K562 (cell line): Measurements from ENCODE around the gene MOB4. TPM values are rescaled to one million over a fixed set of nuclear protein-coding genes. Genes with fewer than 3 reads are reported as not detected.

Experiments
- ATAC-seq: fragments of 200-7000 bp; cut with Tn5 transposase; 3 replicates; pipeline ENCODE4 v1.9.1; 2020; ENCODE audit warnings: moderate library complexity
- BruUV-seq: library from RNA; stranded (reverse); fragments of 400-500 nt; replicated peaks from 2 replicates; lab custom pipeline; 2021; lab: Mats Ljungman, UMichigan
- CTCF ChIA-PET: fragments of 300-600 bp; formaldehyde crosslinking; extraction: SDS; loops from one replicate; lab custom pipeline; 2021; ENCODE audit warnings: low intra/inter-chr PET ratio; lab: Yijun Ruan, JAX
- POLR2A ChIA-PET: fragments of 300-600, 350-650 bp; sonication (Branson Sonifier 250); formaldehyde crosslinking; extraction: SDS; loops from one replicate; lab custom pipeline; 2021; ENCODE audit warnings: antibody characterized with exemption, inconsistent platforms; lab: Yijun Ruan, JAX
- DNase-seq, 4 experiments: peaks; one replicate each; pipeline versions ENCODE4 v3.0.0 to v3.0.0-alpha.2; 2011 to 2018; ENCODE audit warnings: low spot score in 3 of 4, mixed read lengths in 3 of 4; ENCODE audit errors: extremely low read depth in 1 of 4
- FAIRE-seq: peaks from 2 replicates; lab custom pipeline; 2011; peaks lifted over from hg19 to GRCh38; lab: Jason Lieb, UNC
- H2AFZ ChIP-seq: 2 replicates; pipeline ENCODE4 v1.6.0; 2011; ENCODE audit warnings: low read depth, low read length, control low read depth, inconsistent platforms
- H3K27ac ChIP-seq: fragments of 200-600 bp; 3 replicates; pipeline ENCODE4 v1.8.0; 2011; ENCODE audit warnings: low read depth, mild to moderate bottlenecking, control low read depth, inconsistent platforms, low read length, moderate library complexity, mixed read lengths; ENCODE audit errors: extremely low read depth
- H3K27me3 ChIP-seq, 2 experiments: fragments of 300-600 bp in 1 of 2; 2 replicates in 1 of 2; 3 replicates in 1 of 2; pipeline versions ENCODE4 v1.6.0 to v1.8.0; 2011; ENCODE audit warnings: inconsistent platforms in 2 of 2, low read length in 2 of 2, mild to moderate bottlenecking in 1 of 2, mixed read lengths in 1 of 2, moderate library complexity in 1 of 2; ENCODE audit not compliant: control insufficient read depth in 2 of 2, insufficient read depth in 2 of 2
- H3K36me3 ChIP-seq: fragments of 300-600 bp; 3 replicates; pipeline ENCODE4 v1.8.0; 2011; ENCODE audit warnings: mild to moderate bottlenecking, low read length, inconsistent platforms; ENCODE audit not compliant: control insufficient read depth, insufficient read depth
- H3K4me1 ChIP-seq, 2 experiments: fragments of 200-600 bp in 1 of 2; replicated peaks in 1 of 2; 2 replicates in 1 of 2; 3 replicates in 1 of 2; pipeline versions ENCODE4 v1.5.1 to v1.8.0; 2011; ENCODE audit warnings: inconsistent platforms in 2 of 2, low read length in 2 of 2, mild to moderate bottlenecking in 1 of 2, mixed read lengths in 1 of 2, moderate library complexity in 1 of 2; ENCODE audit not compliant: control insufficient read depth in 2 of 2, insufficient read depth in 2 of 2
- H3K4me2 ChIP-seq: 2 replicates; pipeline ENCODE4 v1.6.1; 2011; ENCODE audit warnings: low read length, control low read depth, inconsistent platforms, mixed read lengths; ENCODE audit not compliant: insufficient read depth
- H3K4me3 ChIP-seq: fragments of 200-600 bp; sonication (generic), shearing (Covaris generic); 2 replicates; pipeline ENCODE4 v1.5.1; 2016; ENCODE audit warnings: control low read depth, inconsistent platforms
- H3K79me2 ChIP-seq: fragments of 200-600 bp; 3 replicates; pipeline ENCODE4 v1.8.0; 2011; ENCODE audit warnings: low read length, inconsistent platforms; ENCODE audit not compliant: control insufficient read depth, insufficient read depth
- H3K9ac ChIP-seq, 2 experiments: 2 replicates each; pipeline versions ENCODE4 v1.6.0 to v1.6.1; 2011; ENCODE audit warnings: low read depth in 2 of 2, low read length in 2 of 2, control low read depth in 1 of 2, inconsistent platforms in 1 of 2, mild to moderate bottlenecking in 1 of 2, mixed read lengths in 1 of 2; ENCODE audit not compliant: insufficient read depth in 1 of 2
- H3K9me1 ChIP-seq: one replicate; pipeline ENCODE4 v1.6.0; 2011; ENCODE audit warnings: inconsistent platforms, mild to moderate bottlenecking, low read length, moderate library complexity; ENCODE audit not compliant: control insufficient read depth, insufficient read depth
- H3K9me3 ChIP-seq: replicated peaks from 2 replicates; pipeline ENCODE4 v1.5.1; 2011; ENCODE audit warnings: low read depth, low read length, inconsistent platforms; ENCODE audit not compliant: control insufficient read depth, insufficient read depth
- H4K20me1 ChIP-seq: replicated peaks from 2 replicates; pipeline ENCODE4 v1.6.1; 2011; ENCODE audit warnings: low read length, inconsistent platforms, mixed read lengths; ENCODE audit not compliant: control insufficient read depth, insufficient read depth
- CREB3 ChIP-seq: fragments of 450-650 bp; conservative IDR thresholded peaks from 2 replicates; pipeline ENCODE4 v1.6.1; 2016; ENCODE audit warnings: missing genetic modification characterization, low read depth, mild to moderate bottlenecking, missing compliant biosample characterization, moderate library complexity
- FOXK1 ChIP-seq: sonication (generic); formaldehyde crosslinking; IDR thresholded peaks from 2 replicates; pipeline ENCODE4 v1.8.0; 2022; ENCODE audit warnings: missing genetic modification reagents, mild to moderate bottlenecking, borderline replicate concordance
- GATAD2B ChIP-seq: fragments of 450-650 bp; IDR thresholded peaks from 2 replicates; pipeline ENCODE4 v1.6.1; 2017; ENCODE audit warnings: mild to moderate bottlenecking, borderline replicate concordance
- RFX7 ChIP-seq: fragments of 250-450 bp; sonication (Bioruptor Pico); IDR thresholded peaks from 2 replicates; pipeline ENCODE4 v1.5.1; 2021; ENCODE audit warnings: mild to moderate bottlenecking
- XRCC3 ChIP-seq: fragments of 450-650 bp; IDR thresholded peaks from 2 replicates; pipeline ENCODE4 v1.6.1; 2017; ENCODE audit warnings: mild to moderate bottlenecking, moderate library complexity
- ZHX1 ChIP-seq: fragments of 150-350 bp; conservative IDR thresholded peaks from 2 replicates; pipeline ENCODE4 v1.6.1; 2014; ENCODE audit warnings: low read length
- WGBS: fragments of 100-300 bp; shearing (Covaris generic); methylation state at CpG from one replicate; pipeline ENCODE4 v1.1.6; 2016; ENCODE audit warnings: low coverage, mixed read lengths; ENCODE audit not compliant: insufficient coverage; ENCODE audit errors: missing lambda C conversion rate; 5-methylcytosine and 5-hydroxymethylcytosine counted together
- in situ Hi-C: fragments of 300-500 bp; cut with MboI; formaldehyde crosslinking; loops from 4 replicates; pipeline ENCODE4 v1.15.0; 2018; ENCODE audit warnings: inconsistent platforms, mixed read lengths
- intact Hi-C: fragments of 100-400 bp; cut with micrococcal nuclease; formaldehyde crosslinking; loops from 2 replicates; pipeline ENCODE4 v1.14.2; 2022
- polyA plus RNA-seq, 8 experiments: library from polyadenylated mRNA; depleted of rRNA in 4 of 8; stranded (reverse) in 5 of 8; unstranded in 3 of 8; fragments of >200 nt; fragmentation: Nextera tagmentation in 2 of 8; fragmentation: Illumina TruSeq in 1 of 8; extraction: Ambion mirVana in 2 of 8; extraction: Trizol in 1 of 8; gene quantifications; 2 replicates each; pipeline versions ENCODE4 v1.2.1 to v1.2.3, GENCODE V29; 2011 to 2014; ENCODE audit warnings: inconsistent platforms in 1 of 8, missing spikeins in 1 of 8
- total RNA-seq, 7 experiments: library from RNA; depleted of rRNA in 6 of 7; stranded (reverse); fragments of >200 nt in 6 of 7; fragmentation: Illumina TruSeq in 2 of 7; extraction: Trizol in 2 of 7; gene quantifications; 2 replicates each; pipeline versions ENCODE4 v1.2.1 to v1.2.3, GENCODE V29; 2011 to 2021; ENCODE audit warnings: low replicate concordance in 1 of 7
- TF ChIP-seq, protein P1 (sequence below): fragments of 250-450 bp; sonication (Bioruptor Pico); IDR thresholded peaks from 2 replicates; pipeline ENCODE4 v1.4.0; 2020
- TF ChIP-seq, protein P2 (sequence below): sonication (generic); IDR thresholded peaks from 2 replicates; pipeline ENCODE4 v1.6.1; 2016

MOB4 gene
- total and polyA plus RNA-seq, 9 of the 15 experiments (the other 6 are each of a cell fraction or from before 2014, with no cell fraction given), result 13.5 to 30.8 (median 22.2) TPM

- peaks cover 40% of the 10 kb centered on the region for H3K79me2 ChIP-seq
- no peak for DNase-seq
- H4K20me1 ChIP-seq, result no peaks in the 10 kb centered on the region
- H3K9me3 ChIP-seq, result no peaks in the 10 kb centered on the region
- POLR2A ChIA-PET, result interaction anchor here (1.5 to 3.5 kb wide), 2 partner anchors 14 to 37 kb away, joined by 3 to 34 read pairs; partner anchors contain the start of genes HSPD1 and HSPE1
- H3K4me3 ChIP-seq, result no peak overlapping the region
- H3K9ac ChIP-seq, result peak overlapping the region in 1 of 2 experiments; percentile 83; a peak in 2 of 4 replicates
- CTCF ChIA-PET, result no interaction called here
- no peaks in the 10 kb centered on the region for H3K27me3 ChIP-seq
- H3K4me2 ChIP-seq, result peak overlapping the region; percentile 91
- H3K4me1 ChIP-seq, result peaks cover 14 to 24% of the 10 kb centered on the region in 2 experiments; a peak in 4 of 5 replicates
- no peaks in the 10 kb centered on the region for H3K36me3 ChIP-seq
- peak overlapping the region; percentile 93 for H2AFZ ChIP-seq
- no peaks in the 10 kb centered on the region for H3K9me1 ChIP-seq
- ATAC-seq, result no peak
- no peak for FAIRE-seq
- peak overlapping the region; percentile 89 for H3K27ac ChIP-seq
- TF ChIP-seq RFX7 (CRISPR knock-in tag), result no peak
- no peak for TF ChIP-seq ZHX1
- no peak for TF ChIP-seq GATAD2B
- no peak for TF ChIP-seq FOXK1
- TF ChIP-seq CREB3 (tag), result no peak
- TF ChIP-seq, protein P1, sequence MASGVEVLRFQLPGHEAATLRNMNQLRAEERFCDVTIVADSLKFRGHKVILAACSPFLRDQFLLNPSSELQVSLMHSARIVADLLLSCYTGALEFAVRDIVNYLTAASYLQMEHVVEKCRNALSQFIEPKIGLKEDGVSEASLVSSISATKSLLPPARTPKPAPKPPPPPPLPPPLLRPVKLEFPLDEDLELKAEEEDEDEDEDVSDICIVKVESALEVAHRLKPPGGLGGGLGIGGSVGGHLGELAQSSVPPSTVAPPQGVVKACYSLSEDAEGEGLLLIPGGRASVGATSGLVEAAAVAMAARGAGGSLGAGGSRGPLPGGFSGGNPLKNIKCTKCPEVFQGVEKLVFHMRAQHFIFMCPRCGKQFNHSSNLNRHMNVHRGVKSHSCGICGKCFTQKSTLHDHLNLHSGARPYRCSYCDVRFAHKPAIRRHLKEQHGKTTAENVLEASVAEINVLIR, result no peak
- TF ChIP-seq, protein P2, sequence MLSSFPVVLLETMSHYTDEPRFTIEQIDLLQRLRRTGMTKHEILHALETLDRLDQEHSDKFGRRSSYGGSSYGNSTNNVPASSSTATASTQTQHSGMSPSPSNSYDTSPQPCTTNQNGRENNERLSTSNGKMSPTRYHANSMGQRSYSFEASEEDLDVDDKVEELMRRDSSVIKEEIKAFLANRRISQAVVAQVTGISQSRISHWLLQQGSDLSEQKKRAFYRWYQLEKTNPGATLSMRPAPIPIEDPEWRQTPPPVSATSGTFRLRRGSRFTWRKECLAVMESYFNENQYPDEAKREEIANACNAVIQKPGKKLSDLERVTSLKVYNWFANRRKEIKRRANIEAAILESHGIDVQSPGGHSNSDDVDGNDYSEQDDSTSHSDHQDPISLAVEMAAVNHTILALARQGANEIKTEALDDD, result 0 out of 2 replicates have a peak, but pooled peaks have one; percentile 50
- no peak for TF ChIP-seq XRCC3
- in situ Hi-C loops (no loop called here), intact Hi-C loops (loop anchor here (2.0 kb wide), 1 partner anchor 14 kb away; the partner anchor contains the start of gene HSPE1)
- 40% methylated on average over 3 of the region's 3 CpGs for whole genome bisulfite sequencing
- no TSS peak for BruUV-seq
Observed at GRCh38 chr2:197514754-197515153, 1.1 kb upstream of the MOB4 start.
